NCI-H82 treated with DMSO at 0.1 percent for 48 hours (cell line): Measurements from ENCODE around the gene KRTAP13-4.

Source experiments
- DNase-seq: peaks from one replicate; lab custom pipeline; 2025; ENCODE audit not compliant: unreplicated experiment; lab: John Stamatoyannopoulos, UW

KRTAP13-4 gene

GRCh38 chr21:30430170-30430655 lies at the start of gene KRTAP13-4:
KRTAP13-4 (plus strand) TSS chr21:30430220; CDS start chr21:30430276, 56 bp downstream.
- no peak for DNase-seq

GRCh38 chr21:30382201-30382600 lies 47.8 kb upstream of the KRTAP13-4 start:
- DNase-seq, result no peak

DNA sequence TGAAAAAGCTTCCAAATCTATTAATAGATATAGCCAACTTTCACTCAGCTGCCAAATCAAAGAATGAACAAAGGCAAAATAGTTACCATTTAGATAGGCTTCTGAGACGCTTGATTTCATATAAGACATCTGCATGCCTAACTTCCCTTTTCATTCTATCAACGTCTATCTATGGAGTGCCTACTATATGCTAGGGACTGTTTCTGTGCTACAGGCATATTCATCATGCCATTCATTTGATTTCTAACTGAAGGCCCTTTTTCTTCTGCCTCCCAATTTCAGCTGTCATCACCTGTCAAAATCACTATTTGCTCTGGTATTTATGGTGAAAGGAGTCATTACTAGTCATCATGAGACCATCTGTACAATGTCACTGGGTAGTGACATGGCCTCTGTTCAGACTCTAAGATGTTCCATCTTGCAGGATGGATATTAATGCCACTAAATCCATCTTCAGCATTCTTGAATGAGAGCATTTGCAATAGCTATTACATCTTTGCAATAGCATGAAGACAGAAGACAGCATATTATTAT lies 38.5 kb upstream of the KRTAP13-4 start:
- no peak for DNase-seq

DNA sequence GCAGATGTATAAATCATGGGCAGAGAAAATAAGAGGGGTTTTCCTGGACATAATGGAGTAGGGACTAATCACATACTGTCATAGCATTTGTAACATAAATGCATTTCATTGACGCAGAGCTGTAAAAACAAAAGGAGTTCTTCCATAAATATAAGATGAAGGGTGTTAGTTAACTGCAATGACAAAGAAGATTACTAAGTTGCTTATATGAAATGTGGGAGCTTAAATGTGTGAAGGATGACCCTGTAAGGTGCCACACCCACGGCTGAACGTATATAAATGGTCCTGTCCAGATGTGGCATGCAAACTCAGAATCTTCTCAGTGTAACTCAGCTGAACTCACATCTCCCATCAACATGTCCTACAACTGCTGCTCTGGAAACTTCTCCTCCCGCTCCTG lies 34.3 kb upstream of the KRTAP13-4 start, which contains the start of gene KRTAP13-1:
TSS of gene KRTAP13-1 (plus strand) at position 301 of the 400 bp plus-strand sequence. CDS start at position 357, 56 bp downstream.
- DNase-seq, result no peak

GRCh38 chr21:30408782-30409494 lies 21.1 kb upstream of the KRTAP13-4 start:
- DNase-seq, result peak; percentile 48

DNA sequence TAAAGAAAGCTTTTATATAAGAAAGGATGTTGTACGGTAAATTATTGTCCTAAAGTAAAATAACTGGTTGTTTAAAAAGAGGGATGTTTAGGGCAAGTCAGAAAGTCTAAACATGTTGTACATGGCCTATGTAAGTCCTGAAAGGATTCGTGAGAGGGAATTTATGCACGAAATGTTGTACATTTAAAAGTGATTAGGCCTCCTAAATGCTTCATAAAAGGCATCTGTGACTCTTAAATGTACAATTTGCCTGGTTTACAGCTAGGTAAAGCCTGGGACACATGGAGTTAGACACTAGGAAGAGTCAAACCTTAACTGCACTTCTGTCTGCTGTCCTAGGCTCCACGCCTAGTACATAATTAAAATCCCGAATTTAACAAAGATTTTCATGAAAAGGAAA lies 14.0 kb upstream of the KRTAP13-4 start:
- DNase-seq, result no peak

GRCh38 chr21:30425826-30426225 lies 4.2 kb upstream of the KRTAP13-4 start, which contains the start of gene KRTAP13-3:
KRTAP13-3 (minus strand) TSS chr21:30425926; CDS start chr21:30425912, 14 bp downstream.
- no peak for DNase-seq

- no peak for DNase-seq
Measured at GRCh38 chr21:30426731-30427130, 3.3 kb upstream of the KRTAP13-4 start.

GRCh38 chr21:30434033-30434631 lies 4.1 kb downstream of the KRTAP13-4 start:
- peak; percentile 10 for DNase-seq

DNA sequence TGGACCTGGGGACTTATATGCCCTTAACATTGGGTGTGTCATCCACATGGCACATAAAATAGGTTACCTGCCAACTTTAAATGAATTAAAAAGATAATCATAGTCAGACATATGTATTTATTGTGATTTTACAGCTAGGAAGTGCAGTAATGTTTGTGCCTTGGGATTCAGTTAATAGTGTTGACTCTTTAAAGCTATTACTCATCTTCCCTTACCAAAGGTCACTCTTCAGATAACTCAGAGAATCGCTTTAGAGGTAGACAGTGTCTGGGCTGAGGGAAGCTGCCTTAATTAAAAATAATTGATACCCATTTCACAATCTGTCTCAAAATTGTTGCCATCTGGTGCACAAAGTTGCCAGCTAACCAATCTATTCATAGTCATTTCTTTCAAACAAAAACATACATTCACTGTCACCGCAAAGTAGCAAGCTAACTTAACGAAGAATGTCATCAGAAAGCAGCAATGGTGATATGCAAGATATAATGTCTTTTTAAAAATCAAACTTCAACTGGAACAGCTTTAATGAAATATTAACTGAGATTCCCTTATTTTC lies 7.1 kb downstream of the KRTAP13-4 start:
- DNase-seq, result no peak

GRCh38 chr21:30439975-30440374 lies 10.0 kb downstream of the KRTAP13-4 start, which contains the start of gene KRTAP15-1:
KRTAP15-1 (plus strand) TSS chr21:30440275; CDS start chr21:30440328, 53 bp downstream.
- no peak for DNase-seq

DNA sequence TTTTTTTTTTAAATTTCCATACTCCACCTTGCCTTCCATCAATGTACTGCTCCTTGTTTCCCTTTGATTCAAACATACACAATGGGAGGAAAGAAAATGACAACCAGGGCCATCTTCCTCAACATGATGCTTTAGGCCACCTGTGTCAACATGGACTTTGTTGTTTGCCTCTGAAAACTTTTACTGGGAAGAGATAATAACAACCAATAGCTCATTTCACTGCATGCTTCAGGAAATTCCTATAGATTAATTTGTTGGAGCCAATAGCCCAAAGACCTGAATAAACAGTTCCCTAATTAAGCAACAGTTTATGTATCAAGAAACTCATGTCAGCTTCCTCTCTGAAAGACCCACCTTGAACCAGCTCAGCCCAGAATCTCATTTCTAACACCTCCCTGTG lies 13.2 kb downstream of the KRTAP13-4 start:
- no peak for DNase-seq

GRCh38 chr21:30444204-30444603 lies 14.2 kb downstream of the KRTAP13-4 start:
- DNase-seq, result no peak

GRCh38 chr21:30447056-30447455 lies 17.0 kb downstream of the KRTAP13-4 start:
- no peak for DNase-seq

DNA sequence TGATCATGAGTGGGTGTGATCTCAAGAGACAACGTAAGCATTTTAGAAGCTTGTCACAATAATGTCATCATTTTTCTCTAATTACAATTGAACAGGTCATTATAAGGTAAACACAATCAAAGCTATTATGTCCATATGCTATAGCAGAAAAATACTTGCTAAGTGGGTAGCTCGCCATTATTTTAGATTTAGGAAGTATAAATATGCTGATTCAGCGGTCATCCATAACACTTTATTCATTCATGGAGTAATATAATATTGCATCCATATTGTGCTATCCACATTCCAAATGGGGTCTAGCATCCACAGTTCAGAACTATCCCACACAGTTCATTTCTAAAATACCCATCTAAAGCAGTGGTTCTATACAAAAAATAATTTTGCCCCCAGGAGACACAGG lies 18.5 kb downstream of the KRTAP13-4 start:
- DNase-seq, result no peak

- peak; percentile 7 for DNase-seq
Measured at GRCh38 chr21:30463713-30464112, 33.7 kb downstream of the KRTAP13-4 start.

- no peak for DNase-seq
Measured at GRCh38 chr21:30468900-30469714, 39.1 kb downstream of the KRTAP13-4 start.

GRCh38 chr21:30478004-30478403 lies 48.0 kb downstream of the KRTAP13-4 start:
- DNase-seq, result no peak

DNA sequence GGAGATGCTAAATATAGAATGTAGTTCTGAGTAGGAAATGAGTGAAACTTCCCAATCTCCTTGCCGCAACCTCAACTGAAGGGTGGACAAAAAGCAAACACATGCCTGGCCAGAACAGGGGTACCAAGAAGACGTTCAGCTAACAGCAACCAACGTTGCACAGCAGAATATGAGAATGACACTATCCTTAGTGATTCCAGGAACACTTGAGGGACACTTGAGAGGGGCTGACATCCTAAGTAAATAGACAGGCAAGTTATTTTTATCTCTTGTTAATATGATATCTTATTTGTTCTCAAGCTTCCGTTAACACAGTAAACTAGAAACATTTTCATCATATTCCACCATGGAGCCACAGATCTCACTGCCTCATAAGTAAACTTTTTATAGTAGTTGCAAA lies 49.2 kb downstream of the KRTAP13-4 start:
- DNase-seq, result no peak

GRCh38 chr21:30480145-30480544 lies 50.1 kb downstream of the KRTAP13-4 start, which contains the start of gene KRTAP19-1:
KRTAP19-1 (minus strand) TSS chr21:30480367; CDS start chr21:30480317, 50 bp downstream.
- DNase-seq, result no peak
